ENCODE results near the gene PMP22.

The PMP22 gene

GRCh38 chr17:15268461-15268860, 3.3 kb upstream of the PMP22 start:
- Mint-ChIP-seq H3K9me3 (no peaks in the 10 kb centered on the region), H3K27ac (no peak overlapping the region), H3K27me3 (ENCODE audit: low read depth) (peaks cover 40% of the 10 kb centered on the region), H3K36me3 (ENCODE audit: low read depth) (no peaks in the 10 kb centered on the region), H3K4me1 (ENCODE audit: low read depth) (peaks cover 8% of the 10 kb centered on the region), H3K4me3 (no peak overlapping the region)
- DNase-seq (ENCODE audit: low spot score), result no peak

- Mint-ChIP-seq H3K27ac (no peak overlapping the region), H3K27me3 (ENCODE audit: low read depth) (peaks cover 45% of the 10 kb centered on the region), H3K4me1 (ENCODE audit: low read depth) (peaks cover 8% of the 10 kb centered on the region), H3K36me3 (ENCODE audit: low read depth) (no peaks in the 10 kb centered on the region), H3K4me3 (no peak overlapping the region), H3K9me3 (no peaks in the 10 kb centered on the region)
- DNase-seq (ENCODE audit: low spot score), result no peak
Measured at GRCh38 chr17:15267996-15268395, 2.9 kb upstream of the PMP22 start.

- Mint-ChIP-seq H3K4me1 (ENCODE audit: low read depth) (peaks cover 11% of the 10 kb centered on the region), H3K36me3 (ENCODE audit: low read depth) (no peaks in the 10 kb centered on the region), H3K4me3 (no peak overlapping the region), H3K9me3 (no peaks in the 10 kb centered on the region), H3K27ac (no peak overlapping the region), H3K27me3 (ENCODE audit: low read depth) (peaks cover 60% of the 10 kb centered on the region)
- DNase-seq (ENCODE audit: low spot score), result no peak
Measured at GRCh38 chr17:15266325-15267125, 1.4 kb upstream of the PMP22 start.

GRCh38 chr17:15264542-15264941, 584 bp downstream of the PMP22 start:
- Mint-ChIP-seq H3K4me3 (no peak overlapping the region), H3K36me3 (ENCODE audit: low read depth) (no peaks in the 10 kb centered on the region), H3K27ac (no peak overlapping the region), H3K9me3 (no peaks in the 10 kb centered on the region), H3K4me1 (ENCODE audit: low read depth) (peaks cover 3% of the 10 kb centered on the region), H3K27me3 (ENCODE audit: low read depth) (peaks cover 77% of the 10 kb centered on the region)
- DNase-seq (ENCODE audit: low spot score), result no peak

GRCh38 chr17:15263680-15264079, 1.4 kb downstream of the PMP22 start:
- no peaks in the 10 kb centered on the region for H3K36me3 Mint-ChIP-seq (ENCODE audit: low read depth)
- peaks cover 86% of the 10 kb centered on the region for H3K27me3 Mint-ChIP-seq (ENCODE audit: low read depth)
- H3K27ac Mint-ChIP-seq, result no peak overlapping the region
- H3K4me3 Mint-ChIP-seq, result no peak overlapping the region
- peaks cover 3% of the 10 kb centered on the region for H3K4me1 Mint-ChIP-seq (ENCODE audit: low read depth)
- H3K9me3 Mint-ChIP-seq, result no peaks in the 10 kb centered on the region
- no peak for DNase-seq (ENCODE audit: low spot score)

GRCh38 chr17:15263206-15263579, 1.9 kb downstream of the PMP22 start:
- Mint-ChIP-seq H3K9me3 (no peaks in the 10 kb centered on the region), H3K27me3 (ENCODE audit: low read depth) (peaks cover 87% of the 10 kb centered on the region), H3K4me3 (no peak overlapping the region), H3K27ac (no peak overlapping the region), H3K36me3 (ENCODE audit: low read depth) (no peaks in the 10 kb centered on the region), H3K4me1 (ENCODE audit: low read depth) (peaks cover 3% of the 10 kb centered on the region)
- no peak for DNase-seq (ENCODE audit: low spot score)

- peak overlapping the region; percentile 47 for H3K4me3 Mint-ChIP-seq
- no peaks in the 10 kb centered on the region for H3K9me3 Mint-ChIP-seq
- H3K36me3 Mint-ChIP-seq (ENCODE audit: low read depth), result no peaks in the 10 kb centered on the region
- peaks cover 87% of the 10 kb centered on the region for H3K27me3 Mint-ChIP-seq (ENCODE audit: low read depth)
- peak; percentile 10 for DNase-seq (ENCODE audit: low spot score)
- no peak overlapping the region for H3K27ac Mint-ChIP-seq
- peaks cover 6% of the 10 kb centered on the region for H3K4me1 Mint-ChIP-seq (ENCODE audit: low read depth)
Measured at GRCh38 chr17:15262291-15263205, 2.6 kb downstream of the PMP22 start.

GRCh38 chr17:15261802-15262290, 3.3 kb downstream of the PMP22 start:
- Mint-ChIP-seq H3K4me3 (no peak overlapping the region), H3K36me3 (ENCODE audit: low read depth) (no peaks in the 10 kb centered on the region), H3K4me1 (ENCODE audit: low read depth) (peaks cover 12% of the 10 kb centered on the region), H3K27me3 (ENCODE audit: low read depth) (peaks cover 87% of the 10 kb centered on the region), H3K27ac (no peak overlapping the region), H3K9me3 (no peaks in the 10 kb centered on the region)
- DNase-seq (ENCODE audit: low spot score), result no peak

GRCh38 chr17:15261258-15261801, 3.8 kb downstream of the PMP22 start:
- H3K4me1 Mint-ChIP-seq (ENCODE audit: low read depth), result peaks cover 13% of the 10 kb centered on the region
- DNase-seq (ENCODE audit: low spot score), result no peak
- H3K4me3 Mint-ChIP-seq, result peak overlapping the region; percentile 71
- no peaks in the 10 kb centered on the region for H3K36me3 Mint-ChIP-seq (ENCODE audit: low read depth)
- no peak overlapping the region for H3K27ac Mint-ChIP-seq
- H3K9me3 Mint-ChIP-seq, result no peaks in the 10 kb centered on the region
- peaks cover 85% of the 10 kb centered on the region for H3K27me3 Mint-ChIP-seq (ENCODE audit: low read depth)

GRCh38 chr17:15260376-15261257, 4.5 kb downstream of the PMP22 start:
- Mint-ChIP-seq H3K36me3 (ENCODE audit: low read depth) (no peaks in the 10 kb centered on the region), H3K4me3 (peak overlapping the region; percentile 82)
- peak; percentile 73 for DNase-seq (ENCODE audit: low spot score)

GRCh38 chr17:15257796-15258512, 7.2 kb downstream of the PMP22 start:
- Mint-ChIP-seq H3K4me3 (no peak overlapping the region), H3K9me3 (no peaks in the 10 kb centered on the region), H3K27ac (no peak overlapping the region), H3K27me3 (ENCODE audit: low read depth) (peaks cover 60% of the 10 kb centered on the region), H3K36me3 (ENCODE audit: low read depth) (no peaks in the 10 kb centered on the region), H3K4me1 (ENCODE audit: low read depth) (peaks cover 13% of the 10 kb centered on the region)
- no peak for DNase-seq (ENCODE audit: low spot score)

More at GRCh38 chr17:15260376-15261257, 4.5 kb downstream of the PMP22 start:
- Mint-ChIP-seq H3K4me1 (ENCODE audit: low read depth) (peaks cover 13% of the 10 kb centered on the region), H3K27me3 (ENCODE audit: low read depth) (peaks cover 79% of the 10 kb centered on the region), H3K27ac (no peak overlapping the region), H3K9me3 (no peaks in the 10 kb centered on the region)

GRCh38 chr17:15257258-15257788, 7.8 kb downstream of the PMP22 start:
- no peaks in the 10 kb centered on the region for H3K36me3 Mint-ChIP-seq (ENCODE audit: low read depth)
- no peaks in the 10 kb centered on the region for H3K9me3 Mint-ChIP-seq
- peaks cover 55% of the 10 kb centered on the region for H3K27me3 Mint-ChIP-seq (ENCODE audit: low read depth)
- DNase-seq (ENCODE audit: low spot score), result peak; percentile 64
- H3K27ac Mint-ChIP-seq, result no peak overlapping the region
- peak overlapping the region; percentile 47 for H3K4me3 Mint-ChIP-seq
- peaks cover 13% of the 10 kb centered on the region for H3K4me1 Mint-ChIP-seq (ENCODE audit: low read depth)
